Activated CD8-positive, alpha-beta T cell treated with anti-CD3 and anti-CD28 coated beads for 36 hours (primary cell): ENCODE data around the gene EFCAB11. TPM values are rescaled to one million over a fixed set of nuclear protein-coding genes. Genes with fewer than 3 reads are reported as not detected.
A peak's percentile ranks its signal among the peaks of the same experiment; 100 is the strongest.

Experiments
- ATAC-seq: fragments of 200-7000 bp; cut with Tn5 transposase; one replicate; pipeline ENCODE4 v1.10.0; 2021; ENCODE audit warnings: mild to moderate bottlenecking, moderate library complexity
- CTCF ChIA-PET: fragments of 350-600 bp; sonication (Branson Sonifier 250); formaldehyde crosslinking; loops from one replicate; lab custom pipeline; 2021; ENCODE audit warnings: antibody characterized with exemption; lab: Charles Lee
- POLR2A ChIA-PET: fragments of 350-600 bp; sonication (Branson Sonifier 250); formaldehyde crosslinking; loops from one replicate; lab custom pipeline; 2021; ENCODE audit warnings: antibody characterized with exemption; lab: Charles Lee
- DNase-seq: peaks from one replicate; pipeline ENCODE4 v3.0.0-alpha.2; 2020
- H3K27ac Mint-ChIP-seq: one replicate; pipeline ENCODE4 v1.8.0; 2021; ENCODE audit warnings: mild to moderate bottlenecking, mixed read lengths
- H3K27me3 Mint-ChIP-seq: one replicate; pipeline ENCODE4 v1.8.0; 2021; ENCODE audit warnings: mixed read lengths
- H3K36me3 Mint-ChIP-seq: one replicate; pipeline ENCODE4 v1.8.0; 2021; ENCODE audit warnings: low read depth, mixed read lengths
- H3K4me1 Mint-ChIP-seq: one replicate; pipeline ENCODE4 v1.8.0; 2021; ENCODE audit warnings: low read depth, mixed read lengths
- H3K4me3 Mint-ChIP-seq: one replicate; pipeline ENCODE4 v1.8.0; 2021; ENCODE audit warnings: mild to moderate bottlenecking, moderate library complexity, mixed read lengths
- H3K9me3 Mint-ChIP-seq: one replicate; pipeline ENCODE4 v1.8.0; 2021; ENCODE audit warnings: mixed read lengths
- CTCF ChIP-seq: fragments of 200-600 bp; IDR thresholded peaks from one replicate; pipeline ENCODE4 v1.8.0; 2022; ENCODE audit warnings: antibody characterized with exemption, mild to moderate bottlenecking
- intact Hi-C: fragments of 100-400 bp; cut with micrococcal nuclease; formaldehyde crosslinking; loops from one replicate; pipeline ENCODE4 v1.10.0; 2022
- total RNA-seq, 2 experiments: library from RNA; stranded (reverse); gene quantifications; one replicate each; pipeline ENCODE4 v1.2.3, GENCODE V29; 2021

Gene EFCAB11
- total RNA-seq, result 1 to 10 TPM; 6.6 to 8.4 TPM

- DNase-seq, result peak; percentile 97
- Mint-ChIP-seq H3K9me3 (peaks cover 4% of the 10 kb centered on the region), H3K4me3 (peak within 1 kb of the TSS; percentile 92), H3K27me3 (no peaks in the 10 kb centered on the region), H3K36me3 (peaks cover 32% of the 10 kb centered on the region), H3K27ac (peak within 1 kb of the TSS; percentile 92), H3K4me1 (peaks cover 31% of the 10 kb centered on the region)
- ChIA-PET CTCF (interaction anchor here (1.1 to 4.7 kb wide), 4 partner anchors 15 to 927 kb away, joined by 3 to 28 read pairs (median 12); no protein-coding TSS in a partner anchor), POLR2A (interaction anchor here (0.8 to 2.7 kb wide), 3 partner anchors 9 to 430 kb away, joined by 4 to 14 read pairs (median 4); no protein-coding TSS in a partner anchor)
- TF ChIP-seq CTCF, result no peak
- peak; percentile 86 for ATAC-seq
- intact Hi-C loops, result loop anchor here (5.0 kb wide), 1 partner anchor 337 kb away; no protein-coding TSS in a partner anchor
Observed at GRCh38 chr14:89954070-89955021, at the start of gene EFCAB11. Gene EFCAB11, minus strand, starts transcription at chr14:89954730. Its CDS starts 70 bp downstream, at chr14:89954660.

GRCh38 chr14:90003526-90004307 lies 49.2 kb upstream of the EFCAB11 start:
- Mint-ChIP-seq H3K27me3 (no peaks in the 10 kb centered on the region), H3K4me1 (peaks cover 11% of the 10 kb centered on the region), H3K4me3 (no peak overlapping the region), H3K9me3 (no peaks in the 10 kb centered on the region), H3K27ac (peak overlapping the region; percentile 15), H3K36me3 (peaks cover 57% of the 10 kb centered on the region)
- ChIA-PET POLR2A (interaction anchor here (0.9 kb wide), 1 partner anchor 15 kb away, joined by 3 read pairs; no protein-coding TSS in a partner anchor), CTCF (interaction anchor here (2.6 kb wide), 1 partner anchor 30 kb away, joined by 11 read pairs; no protein-coding TSS in a partner anchor)
- DNase-seq (no peak), ATAC-seq (peak; percentile 56)
- TF ChIP-seq CTCF, result no peak
- intact Hi-C loops, result no loop called here

- Mint-ChIP-seq H3K36me3 (peaks cover 63% of the 10 kb centered on the region), H3K9me3 (no peaks in the 10 kb centered on the region)
- CTCF ChIA-PET, result no interaction called here
Observed at GRCh38 chr14:90000935-90001334, 46.4 kb upstream of the EFCAB11 start.

GRCh38 chr14:89996963-89997362 lies 42.4 kb upstream of the EFCAB11 start:
- Mint-ChIP-seq H3K36me3 (peaks cover 59% of the 10 kb centered on the region), H3K4me1 (no peaks in the 10 kb centered on the region), H3K4me3 (no peak overlapping the region), H3K27me3 (no peaks in the 10 kb centered on the region), H3K9me3 (no peaks in the 10 kb centered on the region), H3K27ac (no peak overlapping the region)
- no peak for DNase-seq
- ATAC-seq, result no peak
- intact Hi-C loops, result no loop called here
- TF ChIP-seq CTCF, result no peak
- CTCF ChIA-PET, result interaction anchor here (1.3 kb wide), 1 partner anchor 13 kb away, joined by 3 read pairs; no protein-coding TSS in a partner anchor
- POLR2A ChIA-PET, result no interaction called here

More at GRCh38 chr14:90000935-90001334, 46.4 kb upstream of the EFCAB11 start:
- intact Hi-C loops, result no loop called here
- Mint-ChIP-seq H3K27ac (no peak overlapping the region), H3K4me3 (no peak overlapping the region), H3K4me1 (peaks cover 10% of the 10 kb centered on the region), H3K27me3 (no peaks in the 10 kb centered on the region)
- ATAC-seq (no peak), DNase-seq (no peak)
- POLR2A ChIA-PET, result no interaction called here
- TF ChIP-seq CTCF, result no peak
